Glutamatergic neuron (in vitro differentiated cells): ENCODE measurements around the gene GPR26. TPM values are rescaled to one million over a fixed set of nuclear protein-coding genes. Genes with fewer than 3 reads are reported as not detected.

Experiments used
- DNase-seq: peaks from one replicate; pipeline ENCODE4 v3.0.0; 2022
- H3K27ac Mint-ChIP-seq: one replicate; pipeline ENCODE4 v1.8.0; 2020; ENCODE audit warnings: mild to moderate bottlenecking, mixed read lengths, inconsistent platforms; ENCODE audit not compliant: unreplicated experiment
- H3K27me3 Mint-ChIP-seq: one replicate; pipeline ENCODE4 v1.8.0; 2020; ENCODE audit warnings: mild to moderate bottlenecking, moderate library complexity, mixed read lengths, inconsistent platforms; ENCODE audit not compliant: unreplicated experiment
- H3K36me3 Mint-ChIP-seq: one replicate; pipeline ENCODE4 v1.8.0; 2020; ENCODE audit warnings: mild to moderate bottlenecking, mixed read lengths, inconsistent platforms; ENCODE audit not compliant: unreplicated experiment
- H3K4me1 Mint-ChIP-seq: one replicate; pipeline ENCODE4 v1.8.0; 2020; ENCODE audit warnings: mild to moderate bottlenecking, low read depth, mixed read lengths, inconsistent platforms; ENCODE audit not compliant: unreplicated experiment
- H3K4me3 Mint-ChIP-seq: one replicate; pipeline ENCODE4 v1.8.0; 2020; ENCODE audit warnings: mild to moderate bottlenecking, mixed read lengths, inconsistent platforms; ENCODE audit not compliant: unreplicated experiment
- H3K9me3 Mint-ChIP-seq: one replicate; pipeline ENCODE4 v1.8.0; 2020; ENCODE audit warnings: mild to moderate bottlenecking, moderate library complexity, mixed read lengths, inconsistent platforms; ENCODE audit not compliant: unreplicated experiment
- total RNA-seq: library from RNA; stranded (reverse); fragmentation: NEBNext Ultra II Directional; extraction: Animal tissue kit (Norgen Biotek cat#: 25700); gene quantifications from one replicate; pipeline ENCODE4 v1.2.1, GENCODE V29; 2021; ENCODE audit not compliant: unreplicated experiment
- TF ChIP-seq, protein P1 (sequence below): fragments of 200-600 bp; sonication (generic); IDR thresholded peaks from one replicate; pipeline ENCODE4 v1.5.0; 2021; ENCODE audit not compliant: partially characterized antibody, unreplicated experiment

Gene GPR26
- total RNA-seq, 1 donor from 2014 or later: 0.10 TPM

- no peak for DNase-seq
- Mint-ChIP-seq H3K4me1 (no peaks in the 10 kb centered on the region), H3K27ac (no peak overlapping the region), H3K4me3 (no peak overlapping the region), H3K36me3 (no peaks in the 10 kb centered on the region), H3K27me3 (no peaks in the 10 kb centered on the region), H3K9me3 (peaks cover 6% of the 10 kb centered on the region)
- TF ChIP-seq, protein P1, sequence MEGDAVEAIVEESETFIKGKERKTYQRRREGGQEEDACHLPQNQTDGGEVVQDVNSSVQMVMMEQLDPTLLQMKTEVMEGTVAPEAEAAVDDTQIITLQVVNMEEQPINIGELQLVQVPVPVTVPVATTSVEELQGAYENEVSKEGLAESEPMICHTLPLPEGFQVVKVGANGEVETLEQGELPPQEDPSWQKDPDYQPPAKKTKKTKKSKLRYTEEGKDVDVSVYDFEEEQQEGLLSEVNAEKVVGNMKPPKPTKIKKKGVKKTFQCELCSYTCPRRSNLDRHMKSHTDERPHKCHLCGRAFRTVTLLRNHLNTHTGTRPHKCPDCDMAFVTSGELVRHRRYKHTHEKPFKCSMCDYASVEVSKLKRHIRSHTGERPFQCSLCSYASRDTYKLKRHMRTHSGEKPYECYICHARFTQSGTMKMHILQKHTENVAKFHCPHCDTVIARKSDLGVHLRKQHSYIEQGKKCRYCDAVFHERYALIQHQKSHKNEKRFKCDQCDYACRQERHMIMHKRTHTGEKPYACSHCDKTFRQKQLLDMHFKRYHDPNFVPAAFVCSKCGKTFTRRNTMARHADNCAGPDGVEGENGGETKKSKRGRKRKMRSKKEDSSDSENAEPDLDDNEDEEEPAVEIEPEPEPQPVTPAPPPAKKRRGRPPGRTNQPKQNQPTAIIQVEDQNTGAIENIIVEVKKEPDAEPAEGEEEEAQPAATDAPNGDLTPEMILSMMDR: no peak
Measured at GRCh38 chr10:123685260-123685659, 19.1 kb downstream of the GPR26 start.

GRCh38 chr10:123687758-123688157 lies 21.6 kb downstream of the GPR26 start:
- no peak overlapping the region for H3K27ac Mint-ChIP-seq
- peaks cover 5% of the 10 kb centered on the region for H3K9me3 Mint-ChIP-seq

GRCh38 chr10:123689880-123690279 lies 23.7 kb downstream of the GPR26 start:
- H3K4me3 Mint-ChIP-seq: no peak overlapping the region
- H3K36me3 Mint-ChIP-seq: no peaks in the 10 kb centered on the region
- H3K27ac Mint-ChIP-seq: no peak overlapping the region
- H3K9me3 Mint-ChIP-seq: peaks cover 2% of the 10 kb centered on the region
- no peak for DNase-seq
- H3K27me3 Mint-ChIP-seq: peaks cover 5% of the 10 kb centered on the region
- TF ChIP-seq, protein P1: no peak
- H3K4me1 Mint-ChIP-seq: no peaks in the 10 kb centered on the region

More at GRCh38 chr10:123687758-123688157, 21.6 kb downstream of the GPR26 start:
- TF ChIP-seq, protein P1: no peak
- Mint-ChIP-seq H3K4me1 (no peaks in the 10 kb centered on the region), H3K27me3 (peaks cover 3% of the 10 kb centered on the region), H3K36me3 (no peaks in the 10 kb centered on the region), H3K4me3 (no peak overlapping the region)
- peak; percentile 39 for DNase-seq

DNA sequence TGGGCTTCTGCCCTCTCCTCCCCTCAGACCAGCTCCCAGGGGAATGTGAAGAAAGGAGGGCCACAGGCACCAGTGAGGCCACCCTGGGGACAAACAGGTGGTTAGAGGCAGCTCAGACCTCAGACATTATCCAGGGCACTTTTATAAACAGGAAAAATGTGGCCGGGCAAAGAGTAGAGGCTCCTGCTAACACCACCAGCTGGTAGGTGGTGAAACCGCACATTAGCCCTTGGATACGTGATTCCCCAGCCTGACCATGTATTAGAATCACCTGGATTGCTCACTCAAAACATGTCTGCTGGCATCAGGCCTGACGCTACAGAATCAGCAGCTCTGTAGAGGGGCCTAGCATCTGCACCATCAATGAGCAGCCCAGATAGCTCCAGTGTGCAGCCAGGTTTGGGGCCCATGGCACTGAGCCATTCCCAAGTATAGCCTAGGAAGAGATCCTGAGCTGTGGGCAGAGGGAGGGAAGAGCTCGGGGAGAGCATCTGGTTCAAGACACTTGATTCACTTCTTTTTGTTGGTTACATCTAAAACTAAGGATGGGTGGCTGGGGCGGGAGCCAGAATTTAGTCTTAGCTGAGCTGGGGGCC lies 37.1 kb downstream of the GPR26 start:
- H3K36me3 Mint-ChIP-seq: no peaks in the 10 kb centered on the region
- peaks cover 2% of the 10 kb centered on the region for H3K9me3 Mint-ChIP-seq
- no peak overlapping the region for H3K4me3 Mint-ChIP-seq
- no peak overlapping the region for H3K27ac Mint-ChIP-seq
- peaks cover 2% of the 10 kb centered on the region for H3K27me3 Mint-ChIP-seq
- peaks cover 9% of the 10 kb centered on the region for H3K4me1 Mint-ChIP-seq
- no peak for DNase-seq
- TF ChIP-seq, protein P1: no peak

DNA sequence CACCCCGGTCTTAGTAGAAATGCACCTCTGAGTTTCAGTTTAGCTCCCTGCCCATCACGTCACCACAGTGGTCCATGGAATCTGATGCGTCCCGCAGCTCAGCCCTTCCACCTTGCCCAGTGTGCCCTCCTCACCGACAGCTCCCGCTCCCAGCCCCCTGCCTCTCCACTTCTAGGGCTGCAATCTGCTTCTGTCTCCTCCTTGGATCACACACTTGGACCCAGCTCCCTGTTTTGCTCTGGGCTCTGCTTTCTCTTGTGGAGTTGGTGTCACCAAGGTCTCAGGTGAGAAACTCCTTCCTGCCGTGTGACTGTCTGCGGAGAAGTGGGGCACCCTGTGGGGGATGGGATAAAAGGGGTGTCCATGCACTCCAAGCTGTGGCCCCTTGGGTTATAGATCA lies 37.9 kb downstream of the GPR26 start:
- peaks cover 2% of the 10 kb centered on the region for H3K9me3 Mint-ChIP-seq
- H3K27me3 Mint-ChIP-seq: peaks cover 2% of the 10 kb centered on the region
- H3K27ac Mint-ChIP-seq: no peak overlapping the region
- peaks cover 9% of the 10 kb centered on the region for H3K4me1 Mint-ChIP-seq
- H3K36me3 Mint-ChIP-seq: no peaks in the 10 kb centered on the region
- no peak overlapping the region for H3K4me3 Mint-ChIP-seq
- TF ChIP-seq, protein P1: no peak
- no peak for DNase-seq
